NCI-H2029 (cell line): ENCODE data around the gene PDIA2.
"Not testable (repeated sequence)": the region's sequence is repeated elsewhere in the genome, so short reads cannot be mapped to it uniquely, and the experiment has no call there.

Source experiments
- DNase-seq: peaks from one replicate; lab custom pipeline; 2025; lab: John Stamatoyannopoulos, UW

Gene PDIA2

DNA sequence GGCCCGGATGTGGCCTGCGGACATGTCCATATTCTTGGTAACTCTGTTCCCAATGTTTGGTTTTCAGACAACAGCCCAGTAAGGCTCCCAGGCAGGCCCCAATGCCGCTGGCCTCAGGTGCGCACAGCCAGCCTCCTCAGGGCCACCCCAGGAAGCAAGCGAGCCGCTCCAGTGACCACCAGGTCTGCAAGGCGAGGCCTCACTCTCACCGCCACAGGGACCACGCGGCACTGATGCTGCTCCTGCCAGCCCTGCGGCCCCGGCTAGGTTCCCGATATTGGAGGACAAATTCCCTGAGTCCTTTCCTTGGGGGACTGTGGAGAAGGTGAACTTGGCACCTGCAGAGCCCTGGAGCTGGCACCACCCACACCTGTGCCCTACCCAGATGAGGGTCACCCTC is 19.0 kb downstream of the PDIA2 start:
- DNase-seq = no peak

- DNase-seq = no peak
Measured at GRCh38 chr16:303760-304505, 21.0 kb downstream of the PDIA2 start.

DNA sequence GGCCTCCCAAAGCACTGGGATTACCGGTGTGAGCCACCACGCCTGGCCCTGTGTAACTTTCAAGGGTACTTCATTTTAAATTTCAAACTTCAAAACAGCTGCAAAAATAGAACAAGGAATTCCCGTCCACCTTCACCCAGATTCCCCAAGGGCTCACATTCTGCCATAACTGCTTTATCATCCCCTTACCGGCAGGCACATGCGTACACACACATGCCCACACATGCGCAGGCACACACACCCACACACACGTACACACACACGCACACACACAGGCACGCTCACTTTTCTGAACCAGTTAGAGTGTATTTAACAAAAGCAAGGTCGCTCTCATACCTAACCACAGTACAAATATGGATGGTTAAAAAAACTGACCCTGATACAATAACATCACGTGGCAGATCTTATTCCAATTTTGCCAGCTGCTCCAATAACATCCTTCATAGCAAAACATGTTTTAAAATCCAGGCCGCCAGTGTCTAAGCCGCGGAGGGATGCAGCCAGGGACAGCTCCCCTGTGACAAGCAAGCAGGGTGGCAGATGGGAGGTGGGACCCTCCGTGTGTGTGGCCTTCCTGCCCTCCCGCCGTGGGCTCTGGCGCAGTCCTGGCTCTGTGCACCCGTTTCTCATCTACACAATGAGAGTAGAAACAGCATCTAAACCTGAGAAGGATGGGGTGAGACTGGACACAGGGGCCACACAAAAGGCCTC is 23.1 kb downstream of the PDIA2 start:
- DNase-seq = no peak

GRCh38 chr16:306911-307370 is 24.0 kb downstream of the PDIA2 start:
- no peak for DNase-seq

- DNase-seq = no peak
Measured at GRCh38 chr16:307691-308312, 24.8 kb downstream of the PDIA2 start.

DNA sequence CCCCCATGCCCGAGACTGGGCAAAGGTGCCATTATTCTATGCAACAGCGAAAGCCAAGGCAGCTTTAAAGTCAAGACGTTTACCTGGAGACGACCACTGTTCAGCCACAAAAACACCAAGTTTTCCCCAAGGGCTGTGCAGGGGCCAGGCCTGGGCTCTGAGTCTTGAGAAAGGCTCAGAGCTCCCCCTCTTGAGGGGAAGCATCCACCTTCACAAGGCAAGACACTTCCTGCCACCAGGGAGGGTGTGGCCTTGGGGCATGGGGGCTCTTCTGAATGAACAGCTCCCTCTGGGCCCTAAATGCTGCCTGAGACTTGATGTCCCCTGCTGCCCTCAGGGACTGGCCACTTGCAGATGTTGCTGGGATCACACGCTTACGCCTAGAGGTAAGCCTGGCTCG is 26.5 kb downstream of the PDIA2 start:
- DNase-seq = no peak

- no peak for DNase-seq
Measured at GRCh38 chr16:311725-312124, 28.8 kb downstream of the PDIA2 start.

- DNase-seq = no peak
Measured at GRCh38 chr16:314351-314750, 31.4 kb downstream of the PDIA2 start.

DNA sequence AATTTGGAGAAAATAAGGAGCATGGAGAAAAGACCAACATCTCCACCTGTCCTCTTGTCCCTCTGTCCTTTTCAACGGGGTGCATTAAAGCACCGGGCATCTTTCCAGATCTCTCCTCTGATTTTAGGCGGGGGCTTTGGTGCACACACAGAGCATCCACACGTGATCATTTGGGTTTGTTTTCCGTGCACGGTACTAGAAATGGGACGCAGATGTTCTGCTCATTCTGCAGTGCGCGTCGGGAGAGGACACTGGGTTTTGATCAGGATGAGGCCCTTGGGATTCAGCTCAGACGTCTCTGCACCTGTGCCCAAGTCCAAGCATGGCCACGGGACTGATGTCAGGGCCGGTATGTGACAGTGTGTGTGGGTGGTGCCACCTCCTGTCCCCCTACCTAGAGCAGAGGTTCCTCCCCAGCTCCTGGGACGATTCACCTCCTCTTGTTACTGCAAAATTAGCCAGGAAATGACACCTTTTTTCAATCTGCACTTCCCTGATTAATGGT is 31.9 kb downstream of the PDIA2 start:
- DNase-seq = no peak

DNA sequence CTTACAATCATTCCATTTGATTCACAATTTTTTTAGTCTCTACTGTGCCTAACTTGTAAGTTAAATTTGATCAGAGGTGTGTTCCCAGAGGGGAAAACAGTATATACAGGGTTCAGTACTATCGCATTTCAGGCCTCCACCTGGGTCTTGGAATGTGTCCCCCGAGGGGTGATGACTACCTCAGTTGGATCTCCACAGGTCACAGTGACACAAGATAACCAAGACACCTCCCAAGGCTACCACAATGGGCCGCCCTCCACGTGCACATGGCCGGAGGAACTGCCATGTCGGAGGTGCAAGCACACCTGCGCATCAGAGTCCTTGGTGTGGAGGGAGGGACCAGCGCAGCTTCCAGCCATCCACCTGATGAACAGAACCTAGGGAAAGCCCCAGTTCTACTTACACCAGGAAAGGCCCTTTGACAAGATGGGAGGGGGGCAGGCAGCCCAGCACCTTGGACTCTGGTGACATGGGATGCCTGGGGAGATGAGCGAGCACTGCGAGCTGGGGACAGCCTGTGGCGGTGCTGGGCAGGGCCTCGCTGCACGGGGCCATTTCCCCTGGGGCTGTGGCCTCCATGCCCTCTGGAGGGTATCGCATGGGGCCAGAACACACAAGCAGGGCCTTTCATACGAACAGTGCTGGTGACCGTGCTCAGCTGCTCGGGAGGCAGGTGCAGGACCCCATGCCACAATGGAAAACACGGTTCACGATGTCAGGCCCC is 33.9 kb downstream of the PDIA2 start:
- DNase-seq = no peak

DNA sequence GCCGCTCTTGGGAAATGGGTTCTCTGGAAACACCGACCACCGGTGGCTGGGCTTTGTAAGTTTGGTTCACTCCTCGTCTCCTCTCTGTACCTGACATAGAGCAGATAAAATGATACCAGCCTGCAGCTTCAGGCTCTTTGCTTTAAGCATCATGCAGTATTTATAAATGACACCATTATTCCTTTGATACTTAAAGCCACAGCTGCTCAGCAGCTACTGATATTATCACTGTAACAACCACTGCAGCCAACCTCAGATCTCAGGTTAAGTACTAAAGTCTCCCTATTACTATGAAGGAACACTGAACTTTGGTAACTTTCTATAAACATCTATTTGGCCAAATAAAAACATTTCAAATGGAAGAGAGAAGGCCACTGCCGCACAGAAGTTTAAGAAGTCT is 34.6 kb downstream of the PDIA2 start:
- no peak for DNase-seq

GRCh38 chr16:318628-319027 is 35.7 kb downstream of the PDIA2 start:
- no peak for DNase-seq

- DNase-seq = no peak
Measured at GRCh38 chr16:320206-320605, 37.2 kb downstream of the PDIA2 start.

GRCh38 chr16:321532-321931 is 38.6 kb downstream of the PDIA2 start:
- no peak for DNase-seq

DNA sequence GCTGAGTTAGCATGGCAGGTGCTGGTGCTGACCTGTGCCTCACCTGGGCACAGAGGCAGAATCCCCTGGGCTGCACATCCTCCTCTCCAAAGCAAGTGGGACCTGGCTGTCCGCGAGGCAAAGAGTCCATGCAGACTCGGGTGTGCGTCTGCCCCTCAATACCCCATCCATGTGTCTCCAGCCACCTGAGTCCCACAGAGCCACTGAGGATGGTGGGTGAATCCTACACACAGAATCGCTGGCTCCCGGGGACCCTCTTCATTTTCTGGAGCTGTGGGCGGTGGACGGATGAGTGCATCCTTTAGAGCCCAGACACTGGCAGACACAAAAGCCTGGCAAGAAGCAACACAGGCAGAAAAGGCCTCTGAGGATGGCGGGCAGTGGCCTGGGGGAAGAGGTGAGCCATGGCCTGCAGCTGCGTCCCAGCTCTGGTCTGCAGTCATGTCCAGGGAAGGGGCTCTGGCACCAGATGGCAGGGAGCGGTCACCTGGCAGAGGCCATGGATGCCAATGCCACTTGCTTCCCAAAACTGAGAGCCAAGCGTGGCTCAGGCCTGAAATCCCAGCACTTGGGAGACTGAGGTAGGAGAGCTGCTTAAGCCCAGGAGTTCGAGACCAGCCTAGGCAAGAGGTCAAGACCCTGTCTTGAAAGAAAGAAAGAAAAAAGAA is 39.6 kb downstream of the PDIA2 start:
- DNase-seq = no peak

- no peak for DNase-seq
Measured at GRCh38 chr16:324201-324450, 41.2 kb downstream of the PDIA2 start.

GRCh38 chr16:324451-325334 is 41.7 kb downstream of the PDIA2 start:
- DNase-seq = no peak

DNA sequence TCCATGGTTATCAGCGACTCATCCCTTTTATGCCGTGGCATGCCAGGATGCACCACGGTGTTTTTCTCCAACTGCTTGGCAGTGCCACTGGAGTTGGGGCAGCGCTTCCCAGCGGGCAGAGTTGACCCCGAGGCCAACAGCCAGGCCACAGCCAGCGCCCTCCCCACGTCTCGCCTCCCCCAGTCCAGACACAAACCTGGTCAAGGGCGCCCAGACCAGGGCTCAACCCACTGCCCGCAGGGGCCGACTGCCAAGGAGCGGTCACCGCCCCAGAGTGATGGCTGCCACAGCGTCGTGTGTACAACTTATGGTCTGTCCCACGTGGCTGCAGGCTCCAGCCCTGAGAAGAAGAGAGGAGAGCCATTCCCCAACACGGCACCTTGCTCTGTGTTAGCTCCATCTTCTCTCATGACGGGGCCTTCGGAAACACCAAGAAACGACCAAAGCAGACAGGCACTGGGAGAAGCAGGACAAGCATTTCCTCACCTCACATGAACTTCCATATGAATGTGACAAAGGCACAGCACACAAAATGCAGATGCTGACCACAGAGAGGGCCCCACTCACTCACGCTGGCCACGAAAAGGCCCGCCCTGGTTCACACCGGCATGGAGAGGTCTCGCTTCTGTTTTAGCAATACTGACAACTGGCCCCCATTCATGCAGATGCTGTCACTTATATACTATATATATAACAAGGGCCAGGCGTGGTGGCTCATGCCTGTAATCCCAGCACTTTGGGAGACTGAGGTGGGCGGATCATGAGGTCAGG is 42.6 kb downstream of the PDIA2 start:
- DNase-seq = no peak

- DNase-seq = no peak
Measured at GRCh38 chr16:330741-331140, 47.8 kb downstream of the PDIA2 start.

DNA sequence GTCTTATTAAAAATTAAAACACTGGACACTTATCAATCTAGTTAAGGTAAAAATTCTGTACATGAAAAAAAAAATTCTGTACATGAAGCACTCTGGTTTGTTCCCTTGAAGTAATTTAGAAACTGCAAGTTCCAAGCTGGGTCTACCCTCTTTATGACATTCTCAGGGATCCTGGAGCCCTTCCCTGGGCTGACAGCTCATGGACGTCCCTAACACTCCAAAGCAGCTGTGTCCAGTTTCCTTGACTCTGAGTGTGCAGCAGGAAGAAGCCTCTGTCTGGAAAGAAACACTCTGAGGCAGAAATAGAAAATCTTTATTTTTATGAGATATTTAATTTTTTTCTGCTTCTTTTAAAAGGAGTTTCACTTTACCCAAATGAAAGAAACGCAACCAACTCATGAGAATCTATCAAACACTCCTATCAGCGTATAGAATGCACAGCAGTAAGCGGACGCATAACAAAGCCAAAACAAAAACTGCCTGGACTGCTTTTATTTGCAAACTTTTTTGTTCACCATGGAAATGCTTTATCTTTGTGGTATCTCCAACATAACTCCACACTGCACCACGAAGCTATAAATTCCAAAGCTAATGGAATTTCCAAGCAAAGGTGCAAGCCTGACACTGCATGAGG is 48.3 kb downstream of the PDIA2 start:
- not testable (repeated sequence) for DNase-seq
